ENCODE measurements around the gene ZC3H10. TPM values are rescaled to one million over a fixed set of nuclear protein-coding genes. Genes with fewer than 3 reads are reported as not detected.

ZC3H10 gene
- total RNA-seq, 1 experiment from 2014 or later: 11.3 TPM

DNA sequence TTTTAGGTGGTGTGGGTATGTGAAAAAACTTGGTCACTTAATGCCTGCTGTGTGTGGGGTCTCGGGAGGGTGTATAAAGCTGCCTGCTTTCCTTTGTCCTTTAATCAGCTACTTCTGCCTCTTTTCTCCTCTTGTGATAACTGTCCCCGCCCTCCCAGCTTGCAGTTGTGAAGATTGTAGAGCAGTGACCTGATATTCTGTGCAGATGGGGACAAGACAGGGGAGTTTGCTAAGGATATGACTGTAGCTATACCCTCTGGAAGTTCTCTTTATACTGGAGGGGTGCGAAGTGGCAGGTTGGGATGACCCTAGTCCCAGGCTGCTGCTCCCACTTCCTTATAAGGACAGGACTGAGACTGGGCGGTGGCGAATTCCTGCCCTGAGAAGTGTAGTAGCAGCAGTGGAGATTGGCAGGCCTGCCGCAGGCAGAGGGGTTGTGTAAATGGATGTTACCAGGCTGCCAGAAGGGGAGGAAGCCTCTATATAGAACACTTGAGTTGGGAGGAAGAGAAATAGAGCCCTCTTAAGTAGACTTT is 40.9 kb downstream of the ZC3H10 start (continued):
- TF ChIP-seq, protein P1, sequence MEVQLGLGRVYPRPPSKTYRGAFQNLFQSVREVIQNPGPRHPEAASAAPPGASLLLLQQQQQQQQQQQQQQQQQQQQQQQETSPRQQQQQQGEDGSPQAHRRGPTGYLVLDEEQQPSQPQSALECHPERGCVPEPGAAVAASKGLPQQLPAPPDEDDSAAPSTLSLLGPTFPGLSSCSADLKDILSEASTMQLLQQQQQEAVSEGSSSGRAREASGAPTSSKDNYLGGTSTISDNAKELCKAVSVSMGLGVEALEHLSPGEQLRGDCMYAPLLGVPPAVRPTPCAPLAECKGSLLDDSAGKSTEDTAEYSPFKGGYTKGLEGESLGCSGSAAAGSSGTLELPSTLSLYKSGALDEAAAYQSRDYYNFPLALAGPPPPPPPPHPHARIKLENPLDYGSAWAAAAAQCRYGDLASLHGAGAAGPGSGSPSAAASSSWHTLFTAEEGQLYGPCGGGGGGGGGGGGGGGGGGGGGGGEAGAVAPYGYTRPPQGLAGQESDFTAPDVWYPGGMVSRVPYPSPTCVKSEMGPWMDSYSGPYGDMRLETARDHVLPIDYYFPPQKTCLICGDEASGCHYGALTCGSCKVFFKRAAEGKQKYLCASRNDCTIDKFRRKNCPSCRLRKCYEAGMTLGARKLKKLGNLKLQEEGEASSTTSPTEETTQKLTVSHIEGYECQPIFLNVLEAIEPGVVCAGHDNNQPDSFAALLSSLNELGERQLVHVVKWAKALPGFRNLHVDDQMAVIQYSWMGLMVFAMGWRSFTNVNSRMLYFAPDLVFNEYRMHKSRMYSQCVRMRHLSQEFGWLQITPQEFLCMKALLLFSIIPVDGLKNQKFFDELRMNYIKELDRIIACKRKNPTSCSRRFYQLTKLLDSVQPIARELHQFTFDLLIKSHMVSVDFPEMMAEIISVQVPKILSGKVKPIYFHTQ (CRISPR knock-in tag; IDR thresholded peaks at IDR 0.05): peak; percentile 22; the same call in 1 of the 2 replicates
- TF ChIP-seq SMAD4 (CRISPR knock-in tag; IDR thresholded peaks at IDR 0.05) (no peak), FOXP1 (CRISPR knock-in tag; IDR thresholded peaks at IDR 0.05; ENCODE audit: borderline replicate concordance) (no peak), ZBTB21 (CRISPR knock-in tag; IDR thresholded peaks at IDR 0.05; ENCODE audit: borderline replicate concordance) (no peak), TEAD4 (CRISPR knock-in tag; IDR thresholded peaks at IDR 0.05) (no peak), NFATC4 (CRISPR knock-in tag; IDR thresholded peaks at IDR 0.05) (peak; percentile 73; the same call in 1 of the 2 replicates), GTF2I (CRISPR knock-in tag; conservative IDR thresholded peaks at IDR 0.05) (no peak), SP1 (CRISPR knock-in tag; conservative IDR thresholded peaks at IDR 0.05) (no peak), ESRRA (CRISPR knock-in tag; IDR thresholded peaks at IDR 0.05; ENCODE audit: borderline replicate concordance) (no peak), ZNF232 (CRISPR knock-in tag; IDR thresholded peaks at IDR 0.05) (no peak)
- TF ChIP-seq, protein P2, sequence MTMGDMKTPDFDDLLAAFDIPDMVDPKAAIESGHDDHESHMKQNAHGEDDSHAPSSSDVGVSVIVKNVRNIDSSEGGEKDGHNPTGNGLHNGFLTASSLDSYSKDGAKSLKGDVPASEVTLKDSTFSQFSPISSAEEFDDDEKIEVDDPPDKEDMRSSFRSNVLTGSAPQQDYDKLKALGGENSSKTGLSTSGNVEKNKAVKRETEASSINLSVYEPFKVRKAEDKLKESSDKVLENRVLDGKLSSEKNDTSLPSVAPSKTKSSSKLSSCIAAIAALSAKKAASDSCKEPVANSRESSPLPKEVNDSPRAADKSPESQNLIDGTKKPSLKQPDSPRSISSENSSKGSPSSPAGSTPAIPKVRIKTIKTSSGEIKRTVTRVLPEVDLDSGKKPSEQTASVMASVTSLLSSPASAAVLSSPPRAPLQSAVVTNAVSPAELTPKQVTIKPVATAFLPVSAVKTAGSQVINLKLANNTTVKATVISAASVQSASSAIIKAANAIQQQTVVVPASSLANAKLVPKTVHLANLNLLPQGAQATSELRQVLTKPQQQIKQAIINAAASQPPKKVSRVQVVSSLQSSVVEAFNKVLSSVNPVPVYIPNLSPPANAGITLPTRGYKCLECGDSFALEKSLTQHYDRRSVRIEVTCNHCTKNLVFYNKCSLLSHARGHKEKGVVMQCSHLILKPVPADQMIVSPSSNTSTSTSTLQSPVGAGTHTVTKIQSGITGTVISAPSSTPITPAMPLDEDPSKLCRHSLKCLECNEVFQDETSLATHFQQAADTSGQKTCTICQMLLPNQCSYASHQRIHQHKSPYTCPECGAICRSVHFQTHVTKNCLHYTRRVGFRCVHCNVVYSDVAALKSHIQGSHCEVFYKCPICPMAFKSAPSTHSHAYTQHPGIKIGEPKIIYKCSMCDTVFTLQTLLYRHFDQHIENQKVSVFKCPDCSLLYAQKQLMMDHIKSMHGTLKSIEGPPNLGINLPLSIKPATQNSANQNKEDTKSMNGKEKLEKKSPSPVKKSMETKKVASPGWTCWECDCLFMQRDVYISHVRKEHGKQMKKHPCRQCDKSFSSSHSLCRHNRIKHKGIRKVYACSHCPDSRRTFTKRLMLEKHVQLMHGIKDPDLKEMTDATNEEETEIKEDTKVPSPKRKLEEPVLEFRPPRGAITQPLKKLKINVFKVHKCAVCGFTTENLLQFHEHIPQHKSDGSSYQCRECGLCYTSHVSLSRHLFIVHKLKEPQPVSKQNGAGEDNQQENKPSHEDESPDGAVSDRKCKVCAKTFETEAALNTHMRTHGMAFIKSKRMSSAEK (CRISPR knock-in tag; IDR thresholded peaks at IDR 0.05; ENCODE audit: borderline replicate concordance): peak; percentile 33; the same call in 1 of the 2 replicates
- TF ChIP-seq, protein P3, sequence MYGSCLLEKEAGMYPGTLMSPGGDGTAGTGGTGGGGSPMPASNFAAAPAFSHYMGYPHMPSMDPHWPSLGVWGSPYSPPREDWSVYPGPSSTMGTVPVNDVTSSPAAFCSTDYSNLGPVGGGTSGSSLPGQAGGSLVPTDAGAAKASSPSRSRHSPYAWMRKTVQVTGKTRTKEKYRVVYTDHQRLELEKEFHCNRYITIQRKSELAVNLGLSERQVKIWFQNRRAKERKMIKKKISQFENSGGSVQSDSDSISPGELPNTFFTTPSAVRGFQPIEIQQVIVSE (CRISPR knock-in tag; IDR thresholded peaks at IDR 0.05; ENCODE audit: borderline replicate concordance): no peak
- TF ChIP-seq, protein P4, sequence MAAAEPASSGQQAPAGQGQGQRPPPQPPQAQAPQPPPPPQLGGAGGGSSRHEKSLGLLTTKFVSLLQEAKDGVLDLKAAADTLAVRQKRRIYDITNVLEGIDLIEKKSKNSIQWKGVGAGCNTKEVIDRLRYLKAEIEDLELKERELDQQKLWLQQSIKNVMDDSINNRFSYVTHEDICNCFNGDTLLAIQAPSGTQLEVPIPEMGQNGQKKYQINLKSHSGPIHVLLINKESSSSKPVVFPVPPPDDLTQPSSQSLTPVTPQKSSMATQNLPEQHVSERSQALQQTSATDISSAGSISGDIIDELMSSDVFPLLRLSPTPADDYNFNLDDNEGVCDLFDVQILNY (CRISPR knock-in tag; IDR thresholded peaks at IDR 0.05): no peak
- TF ChIP-seq, protein P5, sequence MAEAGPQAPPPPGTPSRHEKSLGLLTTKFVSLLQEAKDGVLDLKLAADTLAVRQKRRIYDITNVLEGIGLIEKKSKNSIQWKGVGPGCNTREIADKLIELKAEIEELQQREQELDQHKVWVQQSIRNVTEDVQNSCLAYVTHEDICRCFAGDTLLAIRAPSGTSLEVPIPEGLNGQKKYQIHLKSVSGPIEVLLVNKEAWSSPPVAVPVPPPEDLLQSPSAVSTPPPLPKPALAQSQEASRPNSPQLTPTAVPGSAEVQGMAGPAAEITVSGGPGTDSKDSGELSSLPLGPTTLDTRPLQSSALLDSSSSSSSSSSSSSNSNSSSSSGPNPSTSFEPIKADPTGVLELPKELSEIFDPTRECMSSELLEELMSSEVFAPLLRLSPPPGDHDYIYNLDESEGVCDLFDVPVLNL (CRISPR knock-in tag; IDR thresholded peaks at IDR 0.05; ENCODE audit: borderline replicate concordance, low read depth): no peak

DNA sequence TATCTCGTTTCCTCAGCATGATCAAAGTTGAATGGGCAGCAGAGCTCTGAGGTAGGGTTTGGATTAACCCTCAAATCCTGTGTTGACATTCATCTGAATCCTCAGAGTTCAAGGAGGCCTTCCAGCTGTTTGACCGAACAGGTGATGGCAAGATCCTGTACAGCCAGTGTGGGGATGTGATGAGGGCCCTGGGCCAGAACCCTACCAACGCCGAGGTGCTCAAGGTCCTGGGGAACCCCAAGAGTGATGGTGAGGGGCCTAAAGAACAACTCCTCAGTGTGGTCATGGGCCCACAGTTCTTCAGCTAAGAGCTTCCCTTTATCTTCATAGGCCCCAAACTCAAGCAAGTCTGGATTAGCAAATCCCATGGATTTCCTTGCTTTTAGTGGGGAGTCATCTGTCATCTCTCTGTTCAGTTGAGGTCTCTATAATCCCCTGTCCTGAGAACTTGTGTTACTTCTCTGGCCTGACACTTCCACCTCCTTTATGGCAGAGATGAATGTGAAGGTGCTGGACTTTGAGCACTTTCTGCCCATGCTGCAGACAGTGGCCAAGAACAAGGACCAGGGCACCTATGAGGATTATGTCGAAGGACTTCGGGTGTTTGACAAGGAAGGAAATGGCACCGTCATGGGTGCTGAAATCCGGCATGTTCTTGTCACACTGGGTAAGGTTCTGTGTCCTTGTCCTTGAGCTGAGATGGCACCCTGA is 41.6 kb downstream of the ZC3H10 start:
- Mint-ChIP-seq H3K4me3 (peak overlapping the region; percentile 96), H3K36me3 (peaks cover 62% of the 10 kb centered on the region), H3K27me3 (ENCODE audit: low read depth) (no peaks in the 10 kb centered on the region), H3K4me1 (peaks cover 49% of the 10 kb centered on the region), H3K9me3 (no peaks in the 10 kb centered on the region), H3K27ac (peak overlapping the region; percentile 93)
- ATAC-seq: no peak
- no peak for TF ChIP-seq OVOL2 (CRISPR knock-in tag; IDR thresholded peaks at IDR 0.05; ENCODE audit: borderline replicate concordance)
- TF ChIP-seq, protein P6, sequence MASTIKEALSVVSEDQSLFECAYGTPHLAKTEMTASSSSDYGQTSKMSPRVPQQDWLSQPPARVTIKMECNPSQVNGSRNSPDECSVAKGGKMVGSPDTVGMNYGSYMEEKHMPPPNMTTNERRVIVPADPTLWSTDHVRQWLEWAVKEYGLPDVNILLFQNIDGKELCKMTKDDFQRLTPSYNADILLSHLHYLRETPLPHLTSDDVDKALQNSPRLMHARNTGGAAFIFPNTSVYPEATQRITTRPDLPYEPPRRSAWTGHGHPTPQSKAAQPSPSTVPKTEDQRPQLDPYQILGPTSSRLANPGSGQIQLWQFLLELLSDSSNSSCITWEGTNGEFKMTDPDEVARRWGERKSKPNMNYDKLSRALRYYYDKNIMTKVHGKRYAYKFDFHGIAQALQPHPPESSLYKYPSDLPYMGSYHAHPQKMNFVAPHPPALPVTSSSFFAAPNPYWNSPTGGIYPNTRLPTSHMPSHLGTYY (CRISPR knock-in tag; IDR thresholded peaks at IDR 0.05): 0 out of 2 replicates have a peak, but pooled peaks have one; percentile 26
- CTCF ChIA-PET: interaction anchor here (0.8 to 2.2 kb wide), 8 partner anchors 28 to 107 kb away, joined by 3 to 11 read pairs (median 4); partner anchors contain the start of genes RNF41, SMARCC2 and ZC3H10
- POLR2A ChIA-PET: interaction anchor here (1.0 to 7.2 kb wide), 8 partner anchors 17 to 201 kb away, joined by 3 to 104 read pairs (median 11); partner anchors contain the start of genes ESYT1, PA2G4, RNF41 and SMARCC2
- no peak for DNase-seq (ENCODE audit: low spot score)

All from WTC11 (cell line).